Smooth muscle cell (in vitro differentiated cells): ENCODE data around the gene INKA1. TPM values are rescaled to one million over a fixed set of nuclear protein-coding genes. Genes with fewer than 3 reads are reported as not detected.

Experiments
- DNase-seq: peaks from one replicate; lab custom pipeline; 2025; ENCODE audit not compliant: unreplicated experiment; lab: John Stamatoyannopoulos, UW
- H2AFZ ChIP-seq: fragments of 200-600 bp; sonication (generic); 2 replicates; pipeline ENCODE4 v1.6.0; 2016; ENCODE audit warnings: antibody characterized with exemption, low read depth, mild to moderate bottlenecking
- H3F3A ChIP-seq: fragments of 200-600 bp; sonication (generic); 2 replicates; pipeline ENCODE4 v1.6.0; 2017; ENCODE audit warnings: antibody characterized with exemption, low read depth
- H3K27ac ChIP-seq: fragments of 200-600 bp; sonication (generic); 2 replicates; pipeline ENCODE4 v1.5.1; 2016; ENCODE audit warnings: low read depth, mild to moderate bottlenecking
- H3K27me3 ChIP-seq: fragments of 200-600 bp; sonication (generic); 2 replicates; pipeline ENCODE4 v1.6.1; 2016; ENCODE audit warnings: low read depth, mild to moderate bottlenecking
- H3K36me3 ChIP-seq: fragments of 200-600 bp; sonication (generic); 2 replicates; pipeline ENCODE4 v1.5.1; 2016; ENCODE audit warnings: low read depth
- H3K4me1 ChIP-seq: fragments of 200-600 bp; sonication (generic); 2 replicates; pipeline ENCODE4 v1.5.1; 2016; ENCODE audit warnings: low read depth
- H3K4me2 ChIP-seq: fragments of 200-600 bp; sonication (generic); 2 replicates; pipeline ENCODE4 v1.6.0; 2016; ENCODE audit warnings: mild to moderate bottlenecking
- H3K4me3 ChIP-seq: fragments of 200-600 bp; sonication (generic); 2 replicates; pipeline ENCODE4 v1.5.1; 2016; ENCODE audit warnings: mild to moderate bottlenecking
- H3K79me2 ChIP-seq: fragments of 200-600 bp; sonication (generic); 2 replicates; pipeline ENCODE4 v1.6.0; 2016; ENCODE audit warnings: low read depth, mild to moderate bottlenecking
- H3K9ac ChIP-seq: fragments of 200-600 bp; sonication (generic); 2 replicates; pipeline ENCODE4 v1.6.0; 2016; ENCODE audit warnings: low read depth
- H3K9me3 ChIP-seq: fragments of 200-600 bp; sonication (generic); replicated peaks from 2 replicates; pipeline ENCODE4 v1.5.1; 2016; ENCODE audit warnings: low read depth
- H4K20me1 ChIP-seq: fragments of 200-600 bp; sonication (generic); 2 replicates; pipeline ENCODE4 v1.6.0; 2016; ENCODE audit warnings: low read depth
- CTCF ChIP-seq: fragments of 200-600 bp; sonication (generic); IDR thresholded peaks from 2 replicates; pipeline ENCODE4 v1.5.1; 2017; ENCODE audit warnings: borderline replicate concordance, mild to moderate bottlenecking, antibody characterized with exemption; ENCODE audit not compliant: insufficient read depth, poor library complexity, severe bottlenecking
- WGBS: methylation state at CpG from one replicate; pipeline ENCODE4 v1.1.7; 2016; ENCODE audit warnings: low lambda C conversion rate; 5-methylcytosine and 5-hydroxymethylcytosine counted together
- polyA plus RNA-seq: library from polyadenylated mRNA; unstranded; fragments of >200 nt; fragmentation: Nextera tagmentation; extraction: Ambion mirVana; gene quantifications from 2 replicates; pipeline ENCODE4 v1.2.1, GENCODE V29; 2016
- total RNA-seq: library from RNA; depleted of rRNA; stranded (reverse); fragments of >200 nt; gene quantifications from 2 replicates; pipeline ENCODE4 v1.2.3, GENCODE V29; 2014

The INKA1 gene
- total and polyA plus RNA-seq, 2 experiments from 2014 or later: 2.5 to 8.1 TPM

- 96% methylated on average over 6 of the region's 6 CpGs for WGBS
- Histone ChIP-seq H3K9me3 (no peaks in the 10 kb centered on the region), H3K4me2 (no peak overlapping the region), H3K36me3 (no peaks in the 10 kb centered on the region), H3K4me3 (no peak overlapping the region), H3K27me3 (no peaks in the 10 kb centered on the region), H3K27ac (no peak overlapping the region), H2AFZ (no peak overlapping the region), H3K4me1 (no peaks in the 10 kb centered on the region), H3K9ac (no peak overlapping the region), H4K20me1 (no peaks in the 10 kb centered on the region), H3K79me2 (no peaks in the 10 kb centered on the region), H3F3A (no peaks in the 10 kb centered on the region)
- no peak for DNase-seq
- no peak for TF ChIP-seq CTCF
These were observed 23.0 kb downstream of the INKA1 start for GRCh38 chr3:49826016-49826415.

- Histone ChIP-seq H3K9me3 (no peaks in the 10 kb centered on the region), H3K9ac (no peak overlapping the region), H3F3A (no peaks in the 10 kb centered on the region), H3K4me3 (no peak overlapping the region), H3K27ac (no peak overlapping the region), H3K4me1 (no peaks in the 10 kb centered on the region), H3K4me2 (no peak overlapping the region), H3K27me3 (no peaks in the 10 kb centered on the region), H3K36me3 (no peaks in the 10 kb centered on the region), H2AFZ (no peak overlapping the region), H3K79me2 (no peaks in the 10 kb centered on the region), H4K20me1 (no peaks in the 10 kb centered on the region)
- no peak for TF ChIP-seq CTCF
- 59% methylated on average over 3 of the region's 3 CpGs for WGBS
- DNase-seq: no peak
These were observed 28.3 kb downstream of the INKA1 start for GRCh38 chr3:49831341-49831740.

GRCh38 chr3:49839193-49839809, 36.2 kb downstream of the INKA1 start:
- no peaks in the 10 kb centered on the region for H3K36me3 ChIP-seq
- no peak overlapping the region for H3K4me3 ChIP-seq
- no peaks in the 10 kb centered on the region for H4K20me1 ChIP-seq
- H3K27me3 ChIP-seq: no peaks in the 10 kb centered on the region
- no peak overlapping the region for H3K27ac ChIP-seq
- no peak overlapping the region for H3K4me2 ChIP-seq
- H3K9me3 ChIP-seq: no peaks in the 10 kb centered on the region
- peak; percentile 91 for TF ChIP-seq CTCF
- H3K4me1 ChIP-seq: no peaks in the 10 kb centered on the region
- 57% methylated on average over 6 of the region's 6 CpGs for WGBS
- H3F3A ChIP-seq: no peaks in the 10 kb centered on the region
- no peaks in the 10 kb centered on the region for H3K79me2 ChIP-seq
- H3K9ac ChIP-seq: no peak overlapping the region
- DNase-seq: peak; percentile 28
- H2AFZ ChIP-seq: no peak overlapping the region

GRCh38 chr3:49840388-49840787, 37.3 kb downstream of the INKA1 start:
- Histone ChIP-seq H3K27me3 (no peaks in the 10 kb centered on the region), H2AFZ (no peak overlapping the region), H4K20me1 (no peaks in the 10 kb centered on the region), H3K4me3 (no peak overlapping the region), H3F3A (no peaks in the 10 kb centered on the region), H3K27ac (no peak overlapping the region), H3K4me2 (no peak overlapping the region), H3K79me2 (no peaks in the 10 kb centered on the region), H3K9me3 (no peaks in the 10 kb centered on the region), H3K9ac (no peak overlapping the region), H3K36me3 (no peaks in the 10 kb centered on the region), H3K4me1 (no peaks in the 10 kb centered on the region)
- no peak for TF ChIP-seq CTCF
- WGBS: 93% methylated on average over 2 of the region's 2 CpGs
- no peak for DNase-seq
